H9 (cell line): ENCODE results near the gene CSMD2. TPM values are rescaled to one million over a fixed set of nuclear protein-coding genes. Genes with fewer than 3 reads are reported as not detected.
A peak's percentile ranks its signal among the peaks of the same experiment; 100 is the strongest.

Source experiments
- DNase-seq: peaks from one replicate; pipeline ENCODE4 v3.0.0-alpha.2; 2017
- H2AFZ ChIP-seq: one replicate; pipeline ENCODE4 v1.6.1; 2013; ENCODE audit warnings: mild to moderate bottlenecking, low read length, control low read depth, moderate library complexity
- H2AK5ac ChIP-seq: 2 replicates; pipeline ENCODE4 v1.6.1; 2013; ENCODE audit warnings: low read length, control low read depth, mixed read lengths; ENCODE audit not compliant: insufficient read length
- H2BK120ac ChIP-seq: one replicate; pipeline ENCODE4 v1.6.1; 2013; ENCODE audit warnings: low read depth, mild to moderate bottlenecking, low read length, control low read depth, inconsistent platforms; ENCODE audit not compliant: poor library complexity, severe bottlenecking
- H2BK12ac ChIP-seq: 2 replicates; pipeline ENCODE4 v1.6.1; 2013; ENCODE audit warnings: low read length, control low read depth, mixed read lengths, low read depth; ENCODE audit not compliant: insufficient read length
- H2BK15ac ChIP-seq: 2 replicates; pipeline ENCODE4 v1.6.1; 2013; ENCODE audit warnings: low read depth, low read length, control low read depth
- H2BK20ac ChIP-seq: one replicate; pipeline ENCODE4 v1.6.1; 2013; ENCODE audit warnings: low read depth, mild to moderate bottlenecking, low read length, control low read depth, inconsistent platforms; ENCODE audit not compliant: poor library complexity, severe bottlenecking
- H2BK5ac ChIP-seq: 2 replicates; pipeline ENCODE4 v1.6.1; 2013; ENCODE audit warnings: low read length, control low read depth, mixed read lengths; ENCODE audit not compliant: insufficient read length
- H3K14ac ChIP-seq: 2 replicates; pipeline ENCODE4 v1.6.1; 2013; ENCODE audit warnings: low read length, control low read depth; ENCODE audit not compliant: insufficient read depth
- H3K18ac ChIP-seq: 2 replicates; pipeline ENCODE4 v1.6.1; 2013; ENCODE audit warnings: low read depth, mild to moderate bottlenecking, mixed read lengths, low read length, control low read depth; ENCODE audit not compliant: insufficient read length
- H3K23ac ChIP-seq: 2 replicates; pipeline ENCODE4 v1.6.1; 2013; ENCODE audit warnings: low read length, control low read depth, mixed read lengths, low read depth; ENCODE audit not compliant: insufficient read length
- H3K23me2 ChIP-seq: 2 replicates; pipeline ENCODE4 v1.6.1; 2013; ENCODE audit warnings: low read depth, mild to moderate bottlenecking, mixed read lengths, low read length, control low read depth; ENCODE audit not compliant: insufficient read length, poor library complexity, severe bottlenecking
- H3K27ac ChIP-seq: 2 replicates; pipeline ENCODE4 v1.5.1; 2013; ENCODE audit warnings: low read length, control low read depth, mixed read lengths, low read depth; ENCODE audit not compliant: insufficient read length
- H3K27me3 ChIP-seq: 2 replicates; pipeline ENCODE4 v1.6.1; 2013; ENCODE audit warnings: low read length, control low read depth, inconsistent platforms; ENCODE audit not compliant: insufficient read depth
- H3K4ac ChIP-seq: 2 replicates; pipeline ENCODE4 v1.6.1; 2013; ENCODE audit warnings: low read depth, mild to moderate bottlenecking, control low read depth, inconsistent platforms, low read length, moderate library complexity
- H3K4me1 ChIP-seq: 2 replicates; pipeline ENCODE4 v1.6.1; 2013; ENCODE audit warnings: low read length, control low read depth, inconsistent platforms; ENCODE audit not compliant: insufficient read depth
- H3K4me2 ChIP-seq: 2 replicates; pipeline ENCODE4 v1.6.1; 2013; ENCODE audit warnings: low read length, control low read depth, mixed read lengths; ENCODE audit not compliant: insufficient read length, insufficient read depth
- H3K56ac ChIP-seq: 2 replicates; pipeline ENCODE4 v1.6.1; 2013; ENCODE audit warnings: low read depth, mild to moderate bottlenecking, mixed read lengths, low read length, control low read depth; ENCODE audit not compliant: insufficient read length
- H3K79me1 ChIP-seq: 2 replicates; pipeline ENCODE4 v1.6.1; 2013; ENCODE audit warnings: low read depth, mild to moderate bottlenecking, moderate library complexity, low read length, control low read depth, inconsistent platforms; ENCODE audit not compliant: insufficient read depth, poor library complexity, severe bottlenecking
- H3K79me2 ChIP-seq: 2 replicates; pipeline ENCODE4 v1.6.1; 2013; ENCODE audit warnings: low read length, control low read depth, inconsistent platforms; ENCODE audit not compliant: insufficient read depth
- H3K9ac ChIP-seq: 2 replicates; pipeline ENCODE4 v1.6.1; 2013; ENCODE audit warnings: low read length, control low read depth, mixed read lengths; ENCODE audit not compliant: insufficient read length; ENCODE audit errors: extremely low read depth
- H3K9me3 ChIP-seq: one replicate; pipeline ENCODE4 v1.6.1; 2013; ENCODE audit warnings: low read depth, low read length, inconsistent platforms; ENCODE audit not compliant: control insufficient read depth
- H3T11ph ChIP-seq: one replicate; pipeline ENCODE4 v1.6.1; 2013; ENCODE audit warnings: mild to moderate bottlenecking, low read length, control low read depth, inconsistent platforms
- H4K20me1 ChIP-seq: one replicate; pipeline ENCODE4 v1.6.1; 2013; ENCODE audit not compliant: control insufficient read depth, insufficient read length, insufficient read depth
- H4K5ac ChIP-seq: 2 replicates; pipeline ENCODE4 v1.6.1; 2013; ENCODE audit warnings: low read depth, mild to moderate bottlenecking, mixed read lengths, low read length, control low read depth; ENCODE audit not compliant: insufficient read length
- H4K8ac ChIP-seq: replicated peaks from 2 replicates; pipeline ENCODE4 v1.6.1; 2013; ENCODE audit warnings: low read length, control low read depth, mixed read lengths, low read depth; ENCODE audit not compliant: insufficient read length
- H4K91ac ChIP-seq: 2 replicates; pipeline ENCODE4 v1.6.1; 2013; ENCODE audit warnings: low read depth, mild to moderate bottlenecking, moderate library complexity, mixed read lengths, low read length, control low read depth; ENCODE audit not compliant: insufficient read length
- H3K27ac Mint-ChIP-seq, 3 experiments: 2 replicates in 2 of 3; 3 replicates in 1 of 3; pipeline ENCODE4 v1.8.0; 2020 to 2021; ENCODE audit warnings: mixed read lengths in 3 of 3, mild to moderate bottlenecking in 1 of 3, moderate library complexity in 1 of 3
- H3K27me3 Mint-ChIP-seq: 2 replicates; pipeline ENCODE4 v1.8.0; 2021; ENCODE audit warnings: low read depth, mild to moderate bottlenecking, moderate library complexity, mixed read lengths
- H3K36me3 Mint-ChIP-seq, 3 experiments: 2 replicates in 2 of 3; 3 replicates in 1 of 3; pipeline ENCODE4 v1.8.0; 2020 to 2021; ENCODE audit warnings: low read depth in 3 of 3, mixed read lengths in 3 of 3; ENCODE audit not compliant: insufficient read depth in 1 of 3
- H3K4me1 Mint-ChIP-seq, 2 experiments: 2 replicates each; pipeline ENCODE4 v1.8.0; 2020; ENCODE audit warnings: mixed read lengths in 2 of 2
- H3K4me3 Mint-ChIP-seq, 2 experiments: 2 replicates in 1 of 2; 3 replicates in 1 of 2; pipeline ENCODE4 v1.8.0; 2020 to 2021; ENCODE audit warnings: mild to moderate bottlenecking in 2 of 2, mixed read lengths in 2 of 2, moderate library complexity in 1 of 2
- H3K9me3 Mint-ChIP-seq, 2 experiments: 2 replicates in 1 of 2; 3 replicates in 1 of 2; pipeline ENCODE4 v1.8.0; 2020; ENCODE audit warnings: mild to moderate bottlenecking in 2 of 2, mixed read lengths in 2 of 2, moderate library complexity in 1 of 2
- CTCF ChIP-seq: fragments of 200-600 bp; sonication (generic); conservative IDR thresholded peaks from 3 replicates; pipeline ENCODE4 v1.8.0; 2021; ENCODE audit warnings: antibody characterized with exemption, mild to moderate bottlenecking
- WGBS: extraction: QIAGEN DNeasy Blood & Tissue Kit; methylation state at CpG from one replicate; pipeline ENCODE4 v1.1.7; 2013; ENCODE audit warnings: missing lambda C conversion rate, low lambda C conversion rate, mixed read lengths; ENCODE audit not compliant: insufficient read length; ENCODE audit errors: extremely low coverage; 5-methylcytosine and 5-hydroxymethylcytosine counted together
- total RNA-seq: library from RNA; stranded (reverse); gene quantifications from 2 replicates; pipeline ENCODE4 v1.2.1, GENCODE V29; 2021

The CSMD2 gene
- total RNA-seq, 1 experiment from 2014 or later: 6.4 TPM

GRCh38 chr1:33965086-33965485 lies 199.9 kb downstream of the CSMD2 start:
- no peaks in the 10 kb centered on the region for H3K27me3 ChIP-seq
- TF ChIP-seq CTCF: no peak
- H3K23me2 ChIP-seq: no peaks in the 10 kb centered on the region
- H3K4me1 ChIP-seq: peaks cover 2% of the 10 kb centered on the region; the same call in 1 of the 2 replicates
- no peak overlapping the region for H3K14ac ChIP-seq
- H3K9me3 Mint-ChIP-seq: no peaks in the 10 kb centered on the region
- H4K8ac ChIP-seq: no peak overlapping the region
- H3K18ac ChIP-seq: peak overlapping the region; percentile 44
- H3K27ac ChIP-seq: no peak overlapping the region
- no peaks in the 10 kb centered on the region for H3K79me2 ChIP-seq
- no CpG with 5 or more reads among the region's 3 CpGs for WGBS
- no peak overlapping the region for H2AK5ac ChIP-seq
- H3K56ac ChIP-seq: no peak overlapping the region
- no peak overlapping the region for H2BK5ac ChIP-seq
- H3K27me3 Mint-ChIP-seq: no peaks in the 10 kb centered on the region
- no peak overlapping the region for H4K5ac ChIP-seq
- no peak overlapping the region for H2BK15ac ChIP-seq
- H2BK120ac ChIP-seq: no peak overlapping the region
- H3K23ac ChIP-seq: no peak overlapping the region
- H3K9ac ChIP-seq: no peak overlapping the region
- no peak overlapping the region for H3K4me2 ChIP-seq
- no peak for DNase-seq
- H2AFZ ChIP-seq: no peak overlapping the region
- H3K4ac ChIP-seq: no peak overlapping the region
- H4K91ac ChIP-seq: no peak overlapping the region
- H3T11ph ChIP-seq: no peak overlapping the region
- H2BK20ac ChIP-seq: no peak overlapping the region
- no peak overlapping the region for H2BK12ac ChIP-seq
- H3K9me3 ChIP-seq: no peaks in the 10 kb centered on the region
- no peak overlapping the region for H3K27ac Mint-ChIP-seq
- no peaks in the 10 kb centered on the region for H4K20me1 ChIP-seq
- no peak overlapping the region for H3K4me3 Mint-ChIP-seq
- H3K4me1 Mint-ChIP-seq: peaks cover 20% of the 10 kb centered on the region in 2 experiments
- no peaks in the 10 kb centered on the region for H3K79me1 ChIP-seq
- peaks cover 0 to 4% (median 2%) of the 10 kb centered on the region in 3 experiments; a peak in 2 of 7 replicates for H3K36me3 Mint-ChIP-seq
